GM19023 (cell line): ENCODE data around the gene CCDC77.
"Not testable (repeated sequence)": the region's sequence is repeated elsewhere in the genome, so short reads cannot be mapped to it uniquely, and the experiment has no call there.

ENCODE experiments used
- ATAC-seq: cut with Tn5 transposase; IDR thresholded peaks from one replicate; pipeline ENCODE4 v1.9.1; 2021; ENCODE audit warnings: mild to moderate bottlenecking, moderate library complexity; ENCODE audit not compliant: unreplicated experiment

CCDC77 gene

DNA sequence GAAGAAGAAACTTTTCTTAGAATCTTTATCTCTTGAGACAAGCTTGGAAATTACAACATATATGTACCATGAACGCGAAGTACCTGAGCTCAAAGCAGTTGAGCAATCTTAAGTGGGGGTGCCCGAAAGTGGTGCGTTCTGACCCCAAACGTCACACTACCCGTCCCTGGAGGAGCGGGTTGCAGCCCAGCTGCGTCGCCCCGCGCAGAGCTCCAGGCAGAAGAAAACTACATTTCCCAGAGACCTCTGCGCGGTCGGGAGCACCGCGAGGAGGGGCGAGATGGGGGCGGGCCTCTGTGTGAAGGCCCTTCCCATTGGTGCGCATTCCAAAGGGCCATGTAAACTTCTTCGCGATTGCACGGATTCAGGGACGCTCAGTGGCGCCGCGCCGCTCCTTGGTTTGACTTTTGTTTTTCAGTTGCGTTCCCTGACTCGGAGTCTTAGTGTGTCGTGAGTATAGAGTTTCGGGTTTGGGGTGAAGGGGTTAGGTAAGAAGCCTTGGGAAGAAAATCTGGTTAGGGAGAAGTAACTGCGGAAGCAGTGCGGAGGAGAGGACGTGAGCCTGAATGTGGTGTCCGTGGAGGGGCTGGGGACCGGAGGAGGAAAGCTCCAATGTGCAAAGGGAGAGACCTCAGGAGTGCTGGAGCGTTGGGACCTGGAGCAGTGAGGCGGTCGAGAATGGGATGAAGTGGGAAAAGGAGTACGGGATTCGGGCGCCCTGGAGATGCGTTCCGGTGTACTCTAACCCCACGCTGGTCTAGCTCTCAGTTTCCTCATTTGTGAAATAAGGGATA is at the start of gene CCDC77:
TSS of gene CCDC77 (plus strand) at position 410 of the 794 bp plus-strand sequence. CDS start 7,740 bp downstream, outside the sequence.
- ATAC-seq, result peak; percentile 96

- no peak for ATAC-seq
Measured at GRCh38 chr12:356276-356988, 45.0 kb upstream of the CCDC77 start.

- ATAC-seq, result no peak
Measured at GRCh38 chr12:359091-359490, 42.4 kb upstream of the CCDC77 start.

DNA sequence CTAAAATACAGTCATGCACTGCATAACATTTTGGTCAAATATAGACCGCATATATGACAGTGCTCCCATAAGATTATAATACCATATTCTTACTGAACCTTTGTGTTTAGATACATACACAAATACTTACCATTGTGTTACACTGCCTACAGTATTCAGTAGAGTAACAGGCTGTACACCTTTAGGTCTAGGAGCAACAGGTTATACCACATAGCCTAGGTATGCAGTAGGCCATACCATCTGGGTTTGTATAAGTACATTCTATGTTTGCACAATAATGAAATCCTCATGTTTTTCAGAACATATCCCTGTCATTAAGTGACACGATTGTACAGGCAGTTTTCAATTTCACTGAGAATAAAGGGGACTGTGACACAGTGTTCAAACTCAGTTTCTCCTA is 34.6 kb upstream of the CCDC77 start:
- no peak for ATAC-seq

GRCh38 chr12:367972-368371 is 33.5 kb upstream of the CCDC77 start:
- ATAC-seq, result no peak

DNA sequence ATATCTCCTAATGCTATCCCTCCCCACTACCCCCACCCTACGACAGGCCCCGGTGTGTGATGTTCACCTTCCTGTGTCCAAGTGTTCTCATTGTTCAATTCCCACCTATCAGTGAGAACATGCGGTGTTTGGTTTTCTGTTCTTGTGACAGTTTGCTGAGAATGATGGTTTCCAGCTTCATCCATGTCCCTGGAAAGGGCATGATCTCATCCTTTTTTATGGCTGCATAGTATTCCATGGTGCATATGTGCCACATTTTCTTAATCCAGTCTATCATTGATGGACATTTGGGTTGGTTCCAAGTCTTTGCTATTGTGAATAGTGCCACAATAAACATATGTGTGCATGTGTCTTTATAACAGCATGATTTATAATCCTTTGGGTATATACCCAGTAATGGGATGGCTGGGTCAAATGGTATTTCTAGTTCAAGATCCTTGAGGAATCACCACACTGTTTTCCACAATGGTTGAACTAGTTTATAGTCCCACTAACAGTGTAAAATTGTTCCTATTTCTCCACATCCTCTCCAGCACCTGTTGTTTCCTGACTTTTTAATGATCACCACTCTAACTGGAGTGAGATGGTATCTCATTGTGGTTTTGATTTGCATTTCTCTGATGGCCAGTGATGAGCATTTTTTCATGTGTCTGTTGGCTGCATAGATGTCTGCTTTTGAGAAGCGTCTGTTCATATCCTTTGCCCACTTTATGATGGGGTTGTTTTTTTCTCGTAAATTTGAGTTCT is 30.5 kb upstream of the CCDC77 start:
- ATAC-seq, result not testable (repeated sequence)

GRCh38 chr12:386651-387050 is 14.8 kb upstream of the CCDC77 start:
- ATAC-seq, result no peak

DNA sequence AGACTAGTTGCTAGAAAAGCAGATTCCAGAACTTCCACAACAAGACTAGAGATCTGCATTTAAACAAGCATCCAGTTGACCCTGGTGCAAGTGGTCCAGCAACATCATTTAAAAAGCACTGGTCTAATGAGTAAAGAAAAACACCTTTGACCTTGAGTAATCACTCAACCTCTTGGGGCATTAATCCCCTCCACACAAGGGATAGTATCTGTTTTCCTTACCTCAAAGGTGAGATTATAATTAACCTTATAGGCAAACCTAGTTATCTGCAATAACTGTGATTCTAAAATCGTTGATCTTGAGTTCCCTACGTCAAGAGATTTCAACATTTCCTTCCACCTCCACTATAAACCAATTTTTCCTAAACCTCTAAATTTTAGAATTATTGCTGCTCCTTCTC is 13.4 kb upstream of the CCDC77 start:
- no peak for ATAC-seq

GRCh38 chr12:388541-389141 is 12.8 kb upstream of the CCDC77 start:
- ATAC-seq, result peak; percentile 29

GRCh38 chr12:389142-390096 is 12.0 kb upstream of the CCDC77 start, which contains the start of gene KDM5A:
Gene KDM5A, minus strand, starts transcription at chr12:389320. Its CDS starts 229 bp downstream, at chr12:389091.
- peak; percentile 86 for ATAC-seq

GRCh38 chr12:400828-401227 is 616 bp upstream of the CCDC77 start:
- no peak for ATAC-seq

DNA sequence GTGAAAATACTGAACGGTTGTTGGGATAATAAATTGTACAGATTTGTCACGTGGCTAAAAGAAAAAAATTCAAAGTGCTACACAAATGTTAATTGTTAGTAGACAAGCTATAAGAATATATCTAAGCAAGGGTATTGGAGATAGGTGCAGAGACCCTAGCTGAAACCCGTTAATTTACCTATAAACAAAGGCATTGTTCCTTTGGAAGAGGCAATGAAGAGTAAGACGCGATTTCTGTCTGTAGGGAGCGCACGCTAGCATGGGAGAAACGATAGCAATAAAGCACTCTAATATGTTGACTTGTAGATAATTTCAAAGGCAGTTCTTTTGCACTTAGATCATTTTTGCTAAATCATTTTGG is 565 bp downstream of the CCDC77 start:
- ATAC-seq, result no peak

- ATAC-seq, result no peak
Measured at GRCh38 chr12:414859-415258, 13.4 kb downstream of the CCDC77 start.

DNA sequence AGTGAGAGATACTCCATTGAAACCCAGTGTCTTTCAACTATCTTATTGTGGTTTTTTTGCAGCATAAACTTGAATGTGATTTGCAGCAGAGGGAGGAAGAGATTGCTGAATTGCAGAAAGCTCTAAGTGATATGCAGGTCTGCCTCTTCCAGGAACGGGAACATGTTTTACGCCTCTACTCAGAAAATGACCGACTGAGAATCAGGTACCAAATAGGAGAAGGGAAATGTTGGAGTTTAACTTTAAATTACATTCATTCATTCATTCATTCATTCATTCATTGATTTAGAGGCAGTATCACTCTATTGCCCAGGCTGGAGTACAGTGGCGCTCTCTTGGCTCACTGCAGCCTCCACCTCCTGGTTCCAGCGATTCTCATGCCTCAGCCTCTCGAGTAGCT is 17.0 kb downstream of the CCDC77 start:
- ATAC-seq, result no peak

DNA sequence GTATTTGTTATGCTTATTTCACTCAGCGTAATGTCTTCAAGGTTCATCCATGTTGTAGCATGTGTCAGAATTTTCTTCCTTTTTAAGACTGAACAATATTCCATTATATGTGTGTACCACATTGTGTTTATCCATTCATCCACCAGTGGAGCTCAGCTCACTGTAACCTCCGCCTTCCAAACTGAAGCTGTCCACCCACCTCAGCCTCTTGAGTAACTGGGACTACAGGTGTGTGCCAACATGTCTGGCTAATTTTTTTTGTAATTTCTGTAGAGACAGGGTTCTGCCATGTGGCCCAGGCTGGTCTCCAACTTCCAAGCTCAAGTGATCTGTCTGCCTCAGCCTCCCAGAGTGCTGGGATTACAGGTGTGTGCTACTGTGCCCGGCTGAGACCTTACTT is 21.1 kb downstream of the CCDC77 start:
- ATAC-seq, result no peak

GRCh38 chr12:435737-436136 is 34.3 kb downstream of the CCDC77 start:
- ATAC-seq, result not testable (repeated sequence)

- ATAC-seq, result no peak
Measured at GRCh38 chr12:442235-442884, 40.9 kb downstream of the CCDC77 start.

DNA sequence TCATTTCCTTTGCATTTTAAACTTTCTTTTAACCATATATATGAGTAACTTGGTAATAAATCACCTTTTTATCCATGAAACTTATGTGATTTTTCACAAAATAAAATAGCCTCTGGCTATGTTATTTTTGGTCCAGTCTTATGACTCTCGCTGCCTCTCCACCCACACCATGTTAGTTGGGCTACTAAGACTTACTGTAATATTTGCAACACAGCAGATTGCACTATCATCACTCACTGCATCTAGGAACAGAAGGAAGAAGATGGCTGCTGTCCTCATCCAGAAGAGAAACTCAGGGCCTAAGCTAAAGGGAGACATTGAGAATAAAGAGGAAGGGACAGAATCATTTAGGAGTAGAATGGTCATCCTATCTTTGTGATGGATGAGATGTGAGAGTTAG is 45.7 kb downstream of the CCDC77 start:
- no peak for ATAC-seq

- no peak for ATAC-seq
Measured at GRCh38 chr12:449203-449602, 47.8 kb downstream of the CCDC77 start.

- no peak for ATAC-seq
Measured at GRCh38 chr12:450438-450837, 49.0 kb downstream of the CCDC77 start.
